Measurements from ENCODE around the gene CFLAR.

The CFLAR gene

DNA sequence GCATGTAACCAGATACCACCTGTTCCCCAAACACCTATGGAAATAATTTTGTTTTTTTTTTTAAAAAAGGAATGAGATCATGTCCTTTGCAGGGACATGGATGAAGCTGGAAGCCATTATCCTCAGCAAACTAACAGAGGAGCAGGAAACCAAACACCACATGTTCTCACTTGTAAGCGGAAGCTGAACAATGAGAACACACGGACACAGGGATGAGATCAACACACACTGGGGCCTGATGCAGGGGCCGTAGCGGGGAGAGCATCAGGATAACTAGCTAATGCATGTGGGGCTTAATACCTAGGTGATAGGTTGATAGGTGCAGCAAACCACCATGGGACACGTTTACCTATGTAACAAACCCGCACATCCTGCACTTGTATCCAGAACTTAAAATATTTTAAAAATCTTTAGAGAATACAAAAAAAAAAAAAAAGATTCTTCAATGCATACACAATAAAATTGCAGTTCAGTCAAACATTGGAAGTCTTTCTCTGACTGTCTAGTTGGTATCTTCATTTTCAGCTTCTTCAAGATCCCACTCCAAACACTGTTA is 55.4 kb downstream of the CFLAR start:
- TF ChIP-seq, protein P1, sequence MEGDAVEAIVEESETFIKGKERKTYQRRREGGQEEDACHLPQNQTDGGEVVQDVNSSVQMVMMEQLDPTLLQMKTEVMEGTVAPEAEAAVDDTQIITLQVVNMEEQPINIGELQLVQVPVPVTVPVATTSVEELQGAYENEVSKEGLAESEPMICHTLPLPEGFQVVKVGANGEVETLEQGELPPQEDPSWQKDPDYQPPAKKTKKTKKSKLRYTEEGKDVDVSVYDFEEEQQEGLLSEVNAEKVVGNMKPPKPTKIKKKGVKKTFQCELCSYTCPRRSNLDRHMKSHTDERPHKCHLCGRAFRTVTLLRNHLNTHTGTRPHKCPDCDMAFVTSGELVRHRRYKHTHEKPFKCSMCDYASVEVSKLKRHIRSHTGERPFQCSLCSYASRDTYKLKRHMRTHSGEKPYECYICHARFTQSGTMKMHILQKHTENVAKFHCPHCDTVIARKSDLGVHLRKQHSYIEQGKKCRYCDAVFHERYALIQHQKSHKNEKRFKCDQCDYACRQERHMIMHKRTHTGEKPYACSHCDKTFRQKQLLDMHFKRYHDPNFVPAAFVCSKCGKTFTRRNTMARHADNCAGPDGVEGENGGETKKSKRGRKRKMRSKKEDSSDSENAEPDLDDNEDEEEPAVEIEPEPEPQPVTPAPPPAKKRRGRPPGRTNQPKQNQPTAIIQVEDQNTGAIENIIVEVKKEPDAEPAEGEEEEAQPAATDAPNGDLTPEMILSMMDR (IDR thresholded peaks at IDR 0.05): no peak

DNA sequence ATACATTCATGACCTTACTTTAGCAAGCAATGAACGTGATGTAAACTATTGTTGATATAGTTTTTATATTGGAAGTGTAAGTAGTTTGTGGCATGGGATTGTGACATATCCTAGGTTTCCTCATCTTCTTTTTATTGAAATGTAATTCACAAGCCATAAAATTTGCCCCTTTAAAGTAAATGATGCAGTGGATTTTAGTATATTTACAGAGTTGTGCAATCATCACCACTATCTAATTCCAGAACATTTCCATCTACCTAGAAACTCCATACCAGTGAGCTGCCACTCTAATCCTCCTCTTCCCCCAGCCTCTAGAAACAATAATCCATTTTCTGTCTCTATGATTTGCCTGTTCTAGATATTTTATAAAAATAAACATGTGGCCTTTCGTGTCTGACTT is 56.3 kb downstream of the CFLAR start:
- TF ChIP-seq, protein P1 (IDR thresholded peaks at IDR 0.05): no peak

DNA sequence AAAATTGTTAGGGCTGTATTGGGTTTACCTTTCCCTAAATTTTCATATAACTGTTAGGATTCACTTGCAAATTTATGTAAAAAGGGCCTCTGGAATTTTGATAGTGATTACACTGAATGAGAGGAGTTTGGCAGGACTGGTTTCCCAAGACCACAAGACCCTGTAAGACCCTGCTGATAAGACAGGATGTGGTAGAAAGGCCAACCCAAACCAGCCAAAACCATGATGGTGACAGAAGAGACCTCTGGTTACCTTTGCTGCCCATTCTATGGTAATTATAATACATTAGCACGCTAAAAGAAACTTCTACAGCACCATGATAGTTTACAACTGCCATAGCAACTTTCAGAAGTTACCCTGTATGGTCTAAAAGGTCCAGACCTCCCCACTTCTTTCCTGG is 58.7 kb downstream of the CFLAR start:
- TF ChIP-seq, protein P1 (IDR thresholded peaks at IDR 0.05): no peak

DNA sequence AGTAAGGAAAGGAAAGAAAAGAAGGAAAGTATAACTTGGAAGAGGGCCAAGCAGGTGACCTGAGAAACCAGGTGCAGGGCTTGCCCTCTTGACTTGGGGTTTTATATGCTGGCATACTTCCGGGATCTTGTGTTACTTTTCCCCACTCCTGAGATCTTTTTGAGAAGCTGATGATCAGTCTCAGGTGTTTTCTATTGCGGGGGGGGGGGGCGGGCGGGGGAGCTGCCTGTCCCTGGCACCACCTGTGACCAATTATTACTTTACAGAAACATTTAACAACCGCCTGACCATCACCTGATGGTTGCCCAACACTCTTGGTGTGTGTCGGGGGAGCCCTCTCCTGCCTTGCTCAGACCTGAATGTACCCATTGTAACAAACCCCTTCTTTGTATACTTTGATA is 60.1 kb downstream of the CFLAR start:
- TF ChIP-seq, protein P1 (IDR thresholded peaks at IDR 0.05): no peak

DNA sequence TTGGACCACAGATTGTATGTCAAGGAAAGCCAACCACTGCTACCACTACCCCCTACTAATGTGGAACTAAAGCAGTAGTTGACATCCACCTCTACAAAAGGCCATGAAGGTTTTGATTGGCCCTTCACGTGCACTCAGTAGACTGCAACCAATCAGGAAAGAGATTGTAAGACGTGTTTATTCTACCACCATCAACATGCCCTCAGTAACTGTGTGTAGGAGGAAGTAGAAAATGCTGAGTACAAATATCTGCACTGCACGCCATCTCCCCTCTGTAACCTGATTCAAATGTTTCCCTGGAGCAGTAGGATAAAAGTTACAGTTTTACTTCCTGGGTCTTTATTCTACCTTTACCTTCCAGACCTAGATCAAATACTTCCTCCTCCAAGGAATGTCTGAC is 64.0 kb downstream of the CFLAR start:
- TF ChIP-seq, protein P1 (IDR thresholded peaks at IDR 0.05): no peak

DNA sequence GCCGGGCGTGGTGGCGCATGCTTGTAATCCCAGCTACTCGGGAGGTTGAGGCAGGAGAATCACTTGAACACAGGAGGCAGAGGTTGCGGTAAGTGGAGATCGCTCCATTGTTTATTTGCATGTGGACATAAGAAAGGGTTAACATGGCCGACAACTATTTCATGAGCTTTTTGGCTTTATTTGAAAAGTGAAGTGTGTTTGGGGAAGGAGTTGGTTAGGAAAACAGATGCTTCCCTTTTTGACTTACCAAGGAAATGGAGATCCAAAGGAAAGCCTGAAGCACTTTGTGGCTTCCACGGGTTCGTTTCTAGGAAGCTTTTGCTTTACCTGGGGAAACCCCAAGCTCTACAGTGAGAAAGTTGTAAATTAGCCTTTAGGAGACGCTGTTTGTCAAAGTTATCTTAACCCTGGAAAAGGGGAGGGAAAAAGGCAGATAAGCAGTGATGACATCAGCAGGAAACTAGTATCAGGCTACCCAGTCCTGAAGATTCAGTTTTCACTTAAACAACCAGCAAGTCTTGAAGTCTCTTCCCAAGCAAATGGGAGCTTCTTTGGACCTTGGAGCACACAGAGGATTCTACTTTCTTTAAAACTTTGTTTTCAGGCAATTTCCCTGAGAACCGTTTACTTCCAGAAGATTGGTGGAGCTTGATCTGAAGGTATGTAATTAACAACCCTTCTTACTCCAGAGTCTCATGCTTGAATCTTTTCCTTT is 66.8 kb downstream of the CFLAR start, which contains the start of gene CASP10:
CASP10 (plus strand) TSS at position 492 of the 715 bp plus-strand sequence. CDS start 2,637 bp downstream, outside the sequence.
- TF ChIP-seq, protein P1 (IDR thresholded peaks at IDR 0.05): peak; percentile 27; the same call in 1 of the 2 replicates

DNA sequence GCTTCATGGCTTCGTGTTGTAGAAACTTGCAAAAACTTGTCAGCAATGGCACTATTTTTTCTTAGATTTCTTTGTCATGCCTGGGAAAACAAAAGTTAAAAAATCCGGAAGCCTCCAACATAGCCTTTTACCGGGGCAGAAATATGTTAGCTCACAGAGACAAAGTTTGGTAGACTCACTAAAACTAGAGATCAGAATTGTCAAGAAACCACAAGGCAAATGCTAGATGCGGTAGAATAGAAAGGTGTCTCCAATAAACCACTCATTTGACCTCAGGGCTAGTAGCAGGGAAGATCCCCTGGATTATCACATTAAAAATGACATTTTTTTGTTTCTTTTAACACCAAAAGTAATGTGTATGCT is 67.4 kb downstream of the CFLAR start:
- TF ChIP-seq, protein P1 (IDR thresholded peaks at IDR 0.05): no peak

Data from LNCAP (cell line).